Heart right ventricle (tissue), 16 donors: ENCODE data around the gene GSN. TPM values are rescaled to one million over a fixed set of nuclear protein-coding genes. Genes with fewer than 3 reads are reported as not detected.

ENCODE experiments used
- ATAC-seq, 8 donors: fragments of 200-7000 bp; cut with Tn5 transposase; one replicate each; pipeline ENCODE4 v1.9.1; 2020; ENCODE audit warnings: mild to moderate bottlenecking in 8 of 8, moderate library complexity in 8 of 8, moderate number of reproducible peaks in 1 of 8
- DNase-seq, 2 donors: peaks; one replicate each; pipeline ENCODE4 v3.0.0-alpha.2; 2020
- H3K27ac ChIP-seq, 10 donors: fragments of 200-600 bp; sonication (generic) in 2 of 10; one replicate each; pipeline versions ENCODE4 v1.5.0 to v1.8.0; 2020 to 2022; ENCODE audit warnings: mild to moderate bottlenecking in 3 of 10
- H3K27me3 ChIP-seq, 7 donors: fragments of 200-600 bp; one replicate each; pipeline ENCODE4 v1.8.0; 2021 to 2022; ENCODE audit warnings: mild to moderate bottlenecking in 2 of 7
- H3K36me3 ChIP-seq, 9 donors: fragments of 200-600 bp; sonication (generic) in 1 of 9; one replicate each; pipeline versions ENCODE4 v1.5.0 to v1.8.0; 2020 to 2022; ENCODE audit warnings: mild to moderate bottlenecking in 2 of 9
- H3K4me1 ChIP-seq, 9 donors: fragments of 200-600 bp; sonication (generic) in 1 of 9; one replicate each; pipeline versions ENCODE4 v1.5.0 to v1.8.0; 2020 to 2022; ENCODE audit warnings: mild to moderate bottlenecking in 4 of 9
- H3K4me3 ChIP-seq, 10 donors: fragments of 200-600 bp; sonication (generic) in 2 of 10; one replicate each; pipeline versions ENCODE4 v1.5.0 to v1.8.0; 2020 to 2022; ENCODE audit warnings: mild to moderate bottlenecking in 7 of 10, moderate library complexity in 2 of 10
- H3K9me3 ChIP-seq, 11 donors: fragments of 200-600 bp in 10 of 11; sonication (generic) in 2 of 11; one replicate each; pipeline versions ENCODE4 v1.5.0 to v1.8.0; 2013 to 2022; ENCODE audit warnings: mild to moderate bottlenecking in 2 of 11, control low read depth in 1 of 11, moderate library complexity in 1 of 11
- CTCF ChIP-seq, 9 donors: fragments of 200-600 bp; sonication (generic) in 2 of 9; IDR thresholded peaks; one replicate each; pipeline versions ENCODE4 v1.5.0 to v1.8.0; 2021 to 2022; ENCODE audit warnings: antibody characterized with exemption in 9 of 9, mild to moderate bottlenecking in 5 of 9, moderate library complexity in 1 of 9
- WGBS, 2 donors: extraction: QIAGEN DNeasy Blood & Tissue Kit; methylation state at CpG; one replicate each; pipeline ENCODE4 v1.1.7; 2013; ENCODE audit warnings: inconsistent platforms in 1 of 2; 5-methylcytosine and 5-hydroxymethylcytosine counted together
- intact Hi-C, 10 donors: fragments of 100-400 bp; cut with DNase I; formaldehyde crosslinking; loops; one replicate each; pipeline versions ENCODE4 v1.11.1 to v1.14.2; 2022
- polyA plus RNA-seq, 2 donors: library from polyadenylated mRNA; stranded (reverse); fragments of 200-250 nt; gene quantifications; one replicate each; pipeline ENCODE4 v1.2.3, GENCODE V29; 2013
- total RNA-seq, 10 donors: library from RNA; stranded (reverse); fragmentation: NEBNext Ultra II Directional in 3 of 10; extraction: Animal tissue kit (Norgen Biotek cat#: 25700) in 3 of 10; gene quantifications; one replicate each; pipeline versions ENCODE4 v1.2.1 to v1.2.4, GENCODE V29; 2021 to 2023
- donor health status: Arrhythmogenic right ventricular cardiomyopathy.
- donor health status: ischemic (EF 13 %, LVEDD 7.1; RV severe dilation, severe dysfunction).
- donor health status: healthy with polysubstance abuse.
- donor health status: DM: no; HTN: yes; CAD: no.
- donor health status: DM: no; HTN: no; CAD: no.
- donor health status: ischemic (EF 25% LVEDD 6.9; RV normal size, moderate dysfunction).
- donor health status: ischemic (EF 25% LVEDD 5.7; RV mildly dilated, moderate dysfunction).
- donor health status: healthy.
- donor health status: DM: yes; HTN: yes; CAD: no.
- donor health status: Ischemic cardiomyopathy.
- donor health status: ischemic (EF 35%, LVEDD 5.7; RV mildly dilated, moderate dysfunction).
- donor health status: nonischemic (EF 11% LVEDD 7.7; RV severe dilation, severe dysfunction).
- donor health status: DM: yes; HTN: yes; CAD: no.
- donor health status: PGD.
- donor health status: ischemic (EF 29% LVEDD 5.4; RV normal size, mild dysfunction).
- donor health status: nonischemic (EF 23%, LVEDD 6.1; RV moderate dilation, normal function).

GSN gene
- total and polyA plus RNA-seq, 12 donors: 360 to 861 (median 668) TPM

GRCh38 chr9:121260457-121261106 lies 7.4 kb upstream of the GSN start:
- peak overlapping the region in 1 of 10 donors; percentile 49 for H3K27ac ChIP-seq
- H3K27me3 ChIP-seq: no peaks in the 10 kb centered on the region
- DNase-seq (no peak), ATAC-seq (no peak)
- no peaks in the 10 kb centered on the region for H3K9me3 ChIP-seq
- intact Hi-C loops: loop anchor here in 2 of 10 donors (5.0 kb wide), 2 partner anchors 33 to 48 kb away; no protein-coding TSS in a partner anchor
- TF ChIP-seq CTCF (IDR thresholded peaks at IDR 0.05): no peak
- peaks cover 0 to 31% (median 15%) of the 10 kb centered on the region in 9 donors for H3K4me1 ChIP-seq
- WGBS, 2 donors: 53 to 58% methylated on average over 6 of the region's 6 CpGs
- H3K4me3 ChIP-seq: no peak overlapping the region
- H3K36me3 ChIP-seq: no peaks in the 10 kb centered on the region

- DNase-seq (no peak), ATAC-seq (peak; percentile 61 to 83 (median 69))
- Histone ChIP-seq H3K27me3 (no peaks in the 10 kb centered on the region), H3K27ac (peak overlapping the region in 2 of 10 donors; percentile 24 to 49), H3K36me3 (no peaks in the 10 kb centered on the region), H3K9me3 (no peaks in the 10 kb centered on the region), H3K4me1 (peaks cover 0 to 31% (median 15%) of the 10 kb centered on the region in 9 donors), H3K4me3 (no peak overlapping the region)
- 35 to 42% methylated on average over 4 of the region's 4 CpGs for WGBS, 2 donors
- intact Hi-C loops: loop anchor here in 2 of 10 donors (5.0 kb wide), 2 partner anchors 34 to 49 kb away; no protein-coding TSS in a partner anchor
- no peak for TF ChIP-seq CTCF (IDR thresholded peaks at IDR 0.05)
Measured at GRCh38 chr9:121261107-121261460, 6.9 kb upstream of the GSN start.

GRCh38 chr9:121261755-121262154 lies 6.2 kb upstream of the GSN start:
- 89% methylated on average over 1 of the region's 1 CpG for WGBS, 2 donors
- Histone ChIP-seq H3K36me3 (no peaks in the 10 kb centered on the region), H3K4me3 (no peak overlapping the region), H3K9me3 (no peaks in the 10 kb centered on the region), H3K27ac (no peak overlapping the region), H3K4me1 (peaks cover 2 to 38% (median 20%) of the 10 kb centered on the region in 9 donors), H3K27me3 (no peaks in the 10 kb centered on the region)
- intact Hi-C loops: loop anchor here in 2 of 10 donors (5.0 kb wide), 2 partner anchors 34 to 49 kb away; no protein-coding TSS in a partner anchor
- ATAC-seq (no peak), DNase-seq (no peak)
- no peak for TF ChIP-seq CTCF (IDR thresholded peaks at IDR 0.05)

DNA sequence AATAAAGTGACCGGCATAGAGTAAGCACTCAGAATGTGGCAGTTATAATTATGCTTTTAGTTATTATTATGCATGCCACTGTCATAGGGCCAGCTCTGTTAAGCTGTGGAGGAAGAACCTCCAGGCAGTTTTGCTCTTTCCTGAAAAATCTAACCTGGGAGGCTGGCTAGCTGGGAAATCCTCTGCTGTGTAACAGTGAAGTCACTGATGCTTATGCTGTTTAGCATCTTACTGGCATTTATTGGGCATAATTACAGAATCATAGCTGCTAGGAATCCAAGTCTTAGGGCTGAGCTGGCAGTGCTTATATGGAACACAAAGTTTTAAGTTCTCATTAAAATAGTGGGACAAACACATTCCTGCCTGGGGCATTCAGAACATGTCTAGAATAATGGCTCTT lies 5.5 kb upstream of the GSN start:
- ATAC-seq (no peak), DNase-seq (no peak)
- Histone ChIP-seq H3K27ac (no peak overlapping the region), H3K9me3 (no peaks in the 10 kb centered on the region), H3K36me3 (no peaks in the 10 kb centered on the region), H3K4me3 (no peak overlapping the region), H3K4me1 (peaks cover 5 to 43% (median 26%) of the 10 kb centered on the region in 9 donors), H3K27me3 (no peaks in the 10 kb centered on the region)
- 98 to 100% methylated on average over 1 of the region's 1 CpG for WGBS, 2 donors
- intact Hi-C loops: loop anchor here in 2 of 10 donors (5.0 kb wide), 2 partner anchors 35 to 50 kb away; no protein-coding TSS in a partner anchor
- no peak for TF ChIP-seq CTCF (IDR thresholded peaks at IDR 0.05)
